GM18507 (cell line): ENCODE data around the gene SDC3.

ENCODE experiments used
- DNase-seq: peaks from one replicate; pipeline ENCODE4 v3.0.0; 2011; ENCODE audit warnings: low read depth; ENCODE audit not compliant: insufficient read length; ENCODE audit errors: extremely low spot score
- FAIRE-seq: peaks from 2 replicates; lab custom pipeline; 2011; peaks lifted over from hg19 to GRCh38; lab: Jason Lieb, UNC

SDC3 gene

GRCh38 chr1:30866594-30866993 lies 42.0 kb downstream of the SDC3 start:
- FAIRE-seq: no peak
- no peak for DNase-seq

- FAIRE-seq: no peak
- no peak for DNase-seq
Observed at GRCh38 chr1:30864681-30865080, 43.9 kb downstream of the SDC3 start.

- no peak for DNase-seq
- no peak for FAIRE-seq
Observed at GRCh38 chr1:30863858-30864604, 44.5 kb downstream of the SDC3 start.

- FAIRE-seq (no peak), DNase-seq (no peak)
Observed at GRCh38 chr1:30860320-30860652, 48.3 kb downstream of the SDC3 start.

- DNase-seq (no peak), FAIRE-seq (no peak)
Observed at GRCh38 chr1:30857964-30858363, 50.6 kb downstream of the SDC3 start.

- no peak for FAIRE-seq
- DNase-seq: no peak
Observed at GRCh38 chr1:30857062-30857461, 51.5 kb downstream of the SDC3 start.

- FAIRE-seq (no peak), DNase-seq (no peak)
Observed at GRCh38 chr1:30856260-30856790, 52.2 kb downstream of the SDC3 start.

GRCh38 chr1:30855686-30856259 lies 52.8 kb downstream of the SDC3 start:
- no peak for DNase-seq
- FAIRE-seq: no peak

- DNase-seq (no peak), FAIRE-seq (no peak)
Observed at GRCh38 chr1:30853350-30853749, 55.2 kb downstream of the SDC3 start.

GRCh38 chr1:30852026-30852425 lies 56.5 kb downstream of the SDC3 start:
- DNase-seq (no peak), FAIRE-seq (no peak)

- no peak for FAIRE-seq
- no peak for DNase-seq
Observed at GRCh38 chr1:30851286-30851685, 57.3 kb downstream of the SDC3 start.

- FAIRE-seq (no peak), DNase-seq (no peak)
Observed at GRCh38 chr1:30850607-30851006, 58.0 kb downstream of the SDC3 start.

- FAIRE-seq (no peak), DNase-seq (no peak)
Observed at GRCh38 chr1:30848130-30848529, 60.4 kb downstream of the SDC3 start.

- DNase-seq: no peak
Observed at GRCh38 chr1:30847358-30847972, 61.1 kb downstream of the SDC3 start.

GRCh38 chr1:30846587-30846986 lies 62.0 kb downstream of the SDC3 start:
- DNase-seq (no peak), FAIRE-seq (no peak)

More at GRCh38 chr1:30847358-30847972, 61.1 kb downstream of the SDC3 start:
- FAIRE-seq: no peak

GRCh38 chr1:30845904-30846290 lies 62.7 kb downstream of the SDC3 start:
- DNase-seq (no peak), FAIRE-seq (no peak)

GRCh38 chr1:30845237-30845903 lies 63.2 kb downstream of the SDC3 start:
- no peak for DNase-seq
- no peak for FAIRE-seq

- no peak for FAIRE-seq
Observed at GRCh38 chr1:30844631-30845030, 63.9 kb downstream of the SDC3 start.

GRCh38 chr1:30842697-30843354 lies 65.7 kb downstream of the SDC3 start:
- FAIRE-seq (no peak), DNase-seq (no peak)

More at GRCh38 chr1:30844631-30845030, 63.9 kb downstream of the SDC3 start:
- no peak for DNase-seq
